GM12878 (cell line): ENCODE data around the gene MMD. TPM values are rescaled to one million over a fixed set of nuclear protein-coding genes. Genes with fewer than 3 reads are reported as not detected.
"Not testable (repeated sequence)": the region's sequence is repeated elsewhere in the genome, so short reads cannot be mapped to it uniquely, and the experiment has no call there.

Experiments
- ATAC-seq: fragments of 200-7000 bp; cut with Tn5 transposase; 3 replicates; pipeline ENCODE4 v1.9.1; 2020; ENCODE audit warnings: mild to moderate bottlenecking, moderate library complexity
- BruUV-seq: library from RNA; stranded (reverse); fragments of 400-500 nt; replicated peaks from 2 replicates; lab custom pipeline; 2021; lab: Mats Ljungman, UMichigan
- CTCF ChIA-PET: fragments of 300-600 bp; sonication (Branson Sonifier 250); formaldehyde crosslinking; extraction: SDS; loops from one replicate; lab custom pipeline; 2021; ENCODE audit warnings: inconsistent platforms; lab: Yijun Ruan, JAX
- POLR2A ChIA-PET: fragments of 350-600 bp; formaldehyde crosslinking; extraction: SDS; loops from one replicate; lab custom pipeline; 2021; ENCODE audit warnings: inconsistent platforms; lab: Charles Lee
- RAD21 ChIA-PET: fragments of 300-600 bp; sonication (Branson Sonifier 250); formaldehyde crosslinking; loops from one replicate; lab custom pipeline; 2023; ENCODE audit warnings: antibody characterized with exemption; ENCODE audit not compliant: unreplicated experiment; lab: Charles Lee
- SMC1A ChIA-PET: fragments of 300-600 bp; sonication (Branson Sonifier 250); formaldehyde crosslinking; loops from one replicate; lab custom pipeline; 2023; ENCODE audit not compliant: unreplicated experiment, uncharacterized antibody; lab: Charles Lee
- DNase-seq: peaks from one replicate; pipeline ENCODE4 v3.0.0-alpha.2; 2011; ENCODE audit warnings: low read depth, low spot score
- FAIRE-seq: peaks from 3 replicates; lab custom pipeline; 2011; peaks lifted over from hg19 to GRCh38; lab: Jason Lieb, UNC
- H2AFZ ChIP-seq: 2 replicates; pipeline ENCODE4 v1.6.0; 2011; ENCODE audit warnings: low read depth, low read length, control low read depth; ENCODE audit not compliant: control insufficient read depth
- H3K27ac ChIP-seq: 2 replicates; pipeline ENCODE4 v1.5.1; 2011; ENCODE audit warnings: control low read depth; ENCODE audit not compliant: control insufficient read depth, insufficient read depth
- H3K27me3 ChIP-seq, 2 experiments: replicated peaks in 1 of 2; 2 replicates each; pipeline versions ENCODE4 v1.6.0 to v1.6.1; 2011; ENCODE audit warnings: low read length in 1 of 2; ENCODE audit not compliant: control insufficient read depth in 2 of 2, insufficient read depth in 2 of 2
- H3K36me3 ChIP-seq, 2 experiments: 2 replicates each; pipeline ENCODE4 v1.5.1; 2011; ENCODE audit warnings: low read length in 1 of 2; ENCODE audit not compliant: control insufficient read depth in 2 of 2, insufficient read depth in 2 of 2
- H3K4me1 ChIP-seq: 2 replicates; pipeline ENCODE4 v1.6.1; 2011; ENCODE audit warnings: mild to moderate bottlenecking, low read length, moderate library complexity, mixed read lengths; ENCODE audit not compliant: control insufficient read depth, insufficient read depth
- H3K4me2 ChIP-seq: 2 replicates; pipeline ENCODE4 v1.6.0; 2011; ENCODE audit warnings: control low read depth; ENCODE audit not compliant: control insufficient read depth, insufficient read depth
- H3K4me3 ChIP-seq: fragments of 200-600 bp; sonication (generic); 2 replicates; pipeline ENCODE4 v1.5.1; 2016
- H3K79me2 ChIP-seq: 2 replicates; pipeline ENCODE4 v1.6.0; 2011; ENCODE audit warnings: low read length; ENCODE audit not compliant: control insufficient read depth, insufficient read depth
- H3K9ac ChIP-seq: 2 replicates; pipeline ENCODE4 v1.8.0; 2011; ENCODE audit warnings: low read length, control low read depth, mixed read lengths; ENCODE audit not compliant: control insufficient read depth, insufficient read depth
- H3K9me3 ChIP-seq: replicated peaks from 3 replicates; pipeline ENCODE4 v1.5.1; 2011; ENCODE audit warnings: mild to moderate bottlenecking, low read length; ENCODE audit not compliant: control insufficient read depth, insufficient read depth
- H4K20me1 ChIP-seq: 2 replicates; pipeline ENCODE4 v1.6.0; 2011; ENCODE audit not compliant: control insufficient read depth, insufficient read depth
- ASH2L ChIP-seq: fragments of 300-600, 200-600 bp; sonication (generic); IDR thresholded peaks from 2 replicates; pipeline ENCODE4 v1.6.1; 2017; ENCODE audit warnings: low read depth, mild to moderate bottlenecking, borderline replicate concordance
- BACH1 ChIP-seq: fragments of 450-650 bp; IDR thresholded peaks from 2 replicates; pipeline ENCODE4 v1.6.1; 2017; ENCODE audit warnings: mild to moderate bottlenecking, borderline replicate concordance
- CHD1 ChIP-seq: IDR thresholded peaks from 2 replicates; pipeline ENCODE4 v1.6.1; 2012; ENCODE audit warnings: low read depth, low read length, improper control_type of control experiment
- EZH2 ChIP-seq: IDR thresholded peaks from 2 replicates; pipeline ENCODE4 v1.6.1; 2012; ENCODE audit warnings: low read depth, mild to moderate bottlenecking, control low read depth, inconsistent platforms, low read length, borderline replicate concordance; ENCODE audit not compliant: control insufficient read depth
- PAX8 ChIP-seq: fragments of 450-650 bp; IDR thresholded peaks from 2 replicates; pipeline ENCODE4 v1.6.1; 2017; ENCODE audit warnings: mild to moderate bottlenecking, moderate library complexity
- ZNF217 ChIP-seq: fragments of 450-650 bp; IDR thresholded peaks from 2 replicates; pipeline ENCODE4 v1.6.1; 2017; ENCODE audit warnings: antibody characterized with exemption, mild to moderate bottlenecking
- ZNF622 ChIP-seq: fragments of 450-650 bp; IDR thresholded peaks from 2 replicates; pipeline ENCODE4 v1.6.1; 2017; ENCODE audit warnings: mild to moderate bottlenecking, inconsistent platforms
- WGBS: methylation state at CpG from one replicate; pipeline ENCODE4 v1.1.6; 2016; ENCODE audit warnings: low lambda C conversion rate; ENCODE audit not compliant: insufficient replicate concordance, insufficient coverage; ENCODE audit errors: missing lambda C conversion rate; 5-methylcytosine and 5-hydroxymethylcytosine counted together
- in situ Hi-C: fragments of 300-500 bp; cut with MboI; formaldehyde crosslinking; loops from 9 replicates; pipeline ENCODE4 v1.14.3; 2018; ENCODE audit warnings: mixed read lengths
- intact Hi-C: fragments of 100-400 bp; cut with micrococcal nuclease; formaldehyde crosslinking; loops from one replicate; pipeline ENCODE4 v1.14.2; 2022; ENCODE audit not compliant: unreplicated experiment
- polyA plus RNA-seq, 11 experiments: library from polyadenylated mRNA; depleted of rRNA in 4 of 11; unstranded in 6 of 11; stranded (reverse) in 5 of 11; fragments of >200 nt; fragmentation: Nextera tagmentation in 4 of 11; fragmentation: Illumina TruSeq in 1 of 11; extraction: Ambion mirVana in 4 of 11; extraction: Trizol in 1 of 11; gene quantifications; 1 replicate in 1 of 11; 2 replicates in 10 of 11; pipeline versions ENCODE4 v1.2.1 to v1.2.3, GENCODE V29; 2011 to 2016; ENCODE audit warnings: inconsistent platforms in 2 of 11, missing spikeins in 2 of 11, low read depth in 1 of 11
- total RNA-seq, 4 experiments: library from RNA; depleted of rRNA in 3 of 4; stranded (reverse); fragments of >200 nt in 3 of 4; fragmentation: Illumina TruSeq in 1 of 4; extraction: Trizol in 1 of 4; gene quantifications; 2 replicates each; pipeline versions ENCODE4 v1.2.1 to v1.2.3, GENCODE V29; 2013 to 2021
- TF ChIP-seq, protein P1 (sequence below): IDR thresholded peaks from 2 replicates; pipeline ENCODE4 v1.6.1; 2012; ENCODE audit warnings: mild to moderate bottlenecking, low read depth, low read length
- TF ChIP-seq, protein P2 (sequence below): fragments of 450-650 bp; conservative IDR thresholded peaks from 2 replicates; pipeline ENCODE4 v1.6.1; 2017; ENCODE audit warnings: mild to moderate bottlenecking, moderate library complexity

MMD gene
- total and polyA plus RNA-seq, 10 of the 15 experiments (the other 5 are each of a cell fraction or from before 2014, with no cell fraction given), result 8.0 to 46.7 (median 22.3) TPM

DNA sequence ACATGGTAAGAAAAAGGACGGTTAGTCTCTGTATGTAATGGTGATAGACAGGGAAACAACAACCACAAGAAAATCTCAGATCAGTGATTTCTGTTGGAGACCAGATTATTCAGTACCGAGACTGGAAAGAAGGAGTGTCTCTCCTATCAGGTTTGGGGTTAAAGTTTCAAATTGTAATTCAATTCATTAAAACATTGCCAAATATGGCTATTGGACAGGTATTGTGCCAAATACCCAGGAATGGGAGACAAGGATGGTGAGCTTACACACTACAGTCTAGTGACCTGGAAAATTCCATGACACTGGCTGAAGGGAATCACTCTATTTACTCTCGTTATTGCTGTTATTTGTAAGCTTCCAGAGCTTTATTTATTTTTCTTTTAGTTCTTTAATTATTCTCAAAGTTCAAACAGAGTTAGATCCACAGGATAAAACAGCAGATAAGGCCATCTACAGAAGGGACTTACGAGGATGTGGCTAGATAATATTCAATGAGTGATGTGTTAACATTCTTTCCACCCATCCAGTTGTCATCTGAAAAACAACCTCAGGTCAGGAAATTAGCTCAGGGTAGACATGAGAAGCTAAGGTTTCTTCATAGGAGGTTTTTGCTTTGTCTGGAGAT, 25.1 kb upstream of the MMD start (continued):
- TF ChIP-seq, protein P1, sequence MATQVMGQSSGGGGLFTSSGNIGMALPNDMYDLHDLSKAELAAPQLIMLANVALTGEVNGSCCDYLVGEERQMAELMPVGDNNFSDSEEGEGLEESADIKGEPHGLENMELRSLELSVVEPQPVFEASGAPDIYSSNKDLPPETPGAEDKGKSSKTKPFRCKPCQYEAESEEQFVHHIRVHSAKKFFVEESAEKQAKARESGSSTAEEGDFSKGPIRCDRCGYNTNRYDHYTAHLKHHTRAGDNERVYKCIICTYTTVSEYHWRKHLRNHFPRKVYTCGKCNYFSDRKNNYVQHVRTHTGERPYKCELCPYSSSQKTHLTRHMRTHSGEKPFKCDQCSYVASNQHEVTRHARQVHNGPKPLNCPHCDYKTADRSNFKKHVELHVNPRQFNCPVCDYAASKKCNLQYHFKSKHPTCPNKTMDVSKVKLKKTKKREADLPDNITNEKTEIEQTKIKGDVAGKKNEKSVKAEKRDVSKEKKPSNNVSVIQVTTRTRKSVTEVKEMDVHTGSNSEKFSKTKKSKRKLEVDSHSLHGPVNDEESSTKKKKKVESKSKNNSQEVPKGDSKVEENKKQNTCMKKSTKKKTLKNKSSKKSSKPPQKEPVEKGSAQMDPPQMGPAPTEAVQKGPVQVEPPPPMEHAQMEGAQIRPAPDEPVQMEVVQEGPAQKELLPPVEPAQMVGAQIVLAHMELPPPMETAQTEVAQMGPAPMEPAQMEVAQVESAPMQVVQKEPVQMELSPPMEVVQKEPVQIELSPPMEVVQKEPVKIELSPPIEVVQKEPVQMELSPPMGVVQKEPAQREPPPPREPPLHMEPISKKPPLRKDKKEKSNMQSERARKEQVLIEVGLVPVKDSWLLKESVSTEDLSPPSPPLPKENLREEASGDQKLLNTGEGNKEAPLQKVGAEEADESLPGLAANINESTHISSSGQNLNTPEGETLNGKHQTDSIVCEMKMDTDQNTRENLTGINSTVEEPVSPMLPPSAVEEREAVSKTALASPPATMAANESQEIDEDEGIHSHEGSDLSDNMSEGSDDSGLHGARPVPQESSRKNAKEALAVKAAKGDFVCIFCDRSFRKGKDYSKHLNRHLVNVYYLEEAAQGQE, result no peak
- TF ChIP-seq BACH1 (no peak), CHD1 (no peak), ZNF622 (no peak), EZH2 (no peak), ZNF217 (no peak), ASH2L (no peak), PAX8 (no peak)
- TF ChIP-seq, protein P2, sequence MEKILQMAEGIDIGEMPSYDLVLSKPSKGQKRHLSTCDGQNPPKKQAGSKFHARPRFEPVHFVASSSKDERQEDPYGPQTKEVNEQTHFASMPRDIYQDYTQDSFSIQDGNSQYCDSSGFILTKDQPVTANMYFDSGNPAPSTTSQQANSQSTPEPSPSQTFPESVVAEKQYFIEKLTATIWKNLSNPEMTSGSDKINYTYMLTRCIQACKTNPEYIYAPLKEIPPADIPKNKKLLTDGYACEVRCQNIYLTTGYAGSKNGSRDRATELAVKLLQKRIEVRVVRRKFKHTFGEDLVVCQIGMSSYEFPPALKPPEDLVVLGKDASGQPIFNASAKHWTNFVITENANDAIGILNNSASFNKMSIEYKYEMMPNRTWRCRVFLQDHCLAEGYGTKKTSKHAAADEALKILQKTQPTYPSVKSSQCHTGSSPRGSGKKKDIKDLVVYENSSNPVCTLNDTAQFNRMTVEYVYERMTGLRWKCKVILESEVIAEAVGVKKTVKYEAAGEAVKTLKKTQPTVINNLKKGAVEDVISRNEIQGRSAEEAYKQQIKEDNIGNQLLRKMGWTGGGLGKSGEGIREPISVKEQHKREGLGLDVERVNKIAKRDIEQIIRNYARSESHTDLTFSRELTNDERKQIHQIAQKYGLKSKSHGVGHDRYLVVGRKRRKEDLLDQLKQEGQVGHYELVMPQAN, result no peak

GRCh38 chr17:55446004-55446403, 24.4 kb upstream of the MMD start:
- in situ Hi-C loops, H3K79me2 ChIP-seq, H3K36me3 ChIP-seq, ATAC-seq, H3K27me3 ChIP-seq, intact Hi-C loops, H3K9ac ChIP-seq, DNase-seq, H3K27ac ChIP-seq, FAIRE-seq, BruUV-seq, H2AFZ ChIP-seq, H3K4me3 ChIP-seq, H4K20me1 ChIP-seq, H3K4me2 ChIP-seq, H3K9me3 ChIP-seq: not testable (repeated sequence)
- ChIA-PET CTCF (interaction anchor here (0.6 to 1.2 kb wide), 6 partner anchors 10 to 292 kb away, joined by 3 to 5 read pairs (median 4); no protein-coding TSS in a partner anchor), SMC1A (interaction anchor here (0.6 to 2.0 kb wide), 13 partner anchors 9 to 68 kb away, joined by 3 to 23 read pairs (median 4); no protein-coding TSS in a partner anchor), POLR2A (interaction anchor here (0.5 to 1.4 kb wide), 7 partner anchors 9 to 60 kb away, joined by 3 to 6 read pairs (median 4); no protein-coding TSS in a partner anchor), RAD21 (interaction anchor here (0.6 to 2.2 kb wide), 5 partner anchors 9 to 90 kb away, joined by 3 to 12 read pairs (median 3); no protein-coding TSS in a partner anchor)
- H3K4me1 ChIP-seq, result peaks cover 17% of the 10 kb centered on the region
- WGBS, result 97% methylated on average over 4 of the region's 4 CpGs
